LNCAP (cell line): ENCODE data around the gene PCBP4.

ENCODE experiments used
- CTCF ChIP-seq: fragments of 450-650 bp; IDR thresholded peaks from 2 replicates; pipeline ENCODE4 v1.5.1; 2017; ENCODE audit warnings: mild to moderate bottlenecking

PCBP4 gene

GRCh38 chr3:51966486-51966885 lies 768 bp downstream of the PCBP4 start:
- TF ChIP-seq CTCF, result no peak

DNA sequence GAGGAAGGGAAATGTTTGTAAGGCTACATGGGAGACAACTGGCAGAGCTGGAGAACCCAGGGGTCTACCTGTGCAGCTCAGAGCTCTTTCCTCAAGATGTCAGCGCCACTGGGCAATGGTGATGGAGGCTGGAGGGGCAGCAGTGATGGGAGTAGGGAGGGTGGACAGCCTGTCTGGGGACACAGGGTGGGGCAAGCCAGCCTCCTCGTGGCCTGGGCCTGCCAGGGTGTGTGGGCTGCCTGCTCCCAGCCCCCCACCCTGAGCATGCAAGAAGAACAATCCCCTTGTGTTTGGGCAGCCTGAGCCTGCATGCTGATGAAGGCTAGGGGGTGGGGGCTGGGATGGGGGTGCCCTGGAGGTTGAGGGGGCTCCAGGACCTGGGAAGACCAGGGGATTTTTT lies 1.2 kb downstream of the PCBP4 start:
- TF ChIP-seq CTCF, result no peak

GRCh38 chr3:51964521-51964920 lies 2.7 kb downstream of the PCBP4 start:
- TF ChIP-seq CTCF, result no peak

DNA sequence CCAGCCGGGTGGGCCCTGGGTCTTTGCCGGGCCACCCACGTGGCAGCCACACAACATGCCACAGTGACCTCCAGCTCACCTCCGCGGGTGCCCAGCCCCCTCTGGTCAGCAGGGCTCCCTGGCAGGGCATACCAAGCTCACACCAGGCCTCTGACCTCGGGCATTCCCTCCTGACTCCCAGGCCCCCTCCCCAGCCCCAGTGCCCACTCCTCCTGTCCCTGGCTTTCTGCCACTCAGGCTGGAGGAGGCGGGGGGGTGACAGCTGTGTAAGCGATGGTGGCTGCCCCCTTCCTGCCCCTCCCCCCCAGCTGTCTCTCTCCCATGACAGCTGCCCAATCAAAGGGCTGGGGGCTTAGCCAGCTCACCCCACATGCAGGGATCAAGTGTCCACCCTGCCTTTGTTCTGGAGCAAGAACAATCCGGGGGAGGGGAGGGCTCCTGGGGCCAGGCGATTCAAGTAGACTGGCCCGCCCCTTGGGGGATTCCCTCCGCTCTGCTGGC lies 3.3 kb downstream of the PCBP4 start:
- no peak for TF ChIP-seq CTCF

DNA sequence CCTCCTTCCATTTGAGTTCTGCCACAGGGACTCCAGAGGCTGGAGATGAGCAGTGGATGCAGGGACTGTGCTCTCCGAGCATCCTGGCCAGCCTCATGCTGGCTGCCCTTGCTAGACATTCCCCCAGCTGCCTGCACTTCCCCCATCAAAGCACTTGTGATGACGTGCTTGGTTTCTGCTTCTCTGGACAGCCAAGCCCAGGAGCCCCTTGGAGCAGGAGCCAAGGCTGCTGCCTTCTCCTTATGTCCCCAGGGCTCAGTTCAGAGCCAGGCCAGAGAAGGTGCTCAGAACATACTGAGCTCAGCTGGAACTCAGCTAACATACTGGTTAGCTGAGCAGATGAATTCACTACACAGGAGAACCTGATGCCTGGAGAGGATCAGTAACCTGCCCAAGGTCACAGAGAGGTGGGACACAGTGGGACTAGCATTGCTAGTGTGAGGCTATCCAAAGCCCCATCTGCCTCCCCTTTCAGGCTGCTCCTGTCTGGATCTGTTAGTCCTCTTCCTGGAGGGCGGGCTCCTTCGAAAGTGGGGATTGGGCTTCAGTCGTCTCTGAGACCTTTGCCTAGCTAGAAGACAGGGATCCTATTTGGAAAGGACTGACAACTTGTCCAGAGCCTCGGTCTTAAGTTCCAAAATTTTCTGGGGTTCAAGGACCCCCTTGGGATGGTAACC lies 4.3 kb downstream of the PCBP4 start:
- no peak for TF ChIP-seq CTCF

DNA sequence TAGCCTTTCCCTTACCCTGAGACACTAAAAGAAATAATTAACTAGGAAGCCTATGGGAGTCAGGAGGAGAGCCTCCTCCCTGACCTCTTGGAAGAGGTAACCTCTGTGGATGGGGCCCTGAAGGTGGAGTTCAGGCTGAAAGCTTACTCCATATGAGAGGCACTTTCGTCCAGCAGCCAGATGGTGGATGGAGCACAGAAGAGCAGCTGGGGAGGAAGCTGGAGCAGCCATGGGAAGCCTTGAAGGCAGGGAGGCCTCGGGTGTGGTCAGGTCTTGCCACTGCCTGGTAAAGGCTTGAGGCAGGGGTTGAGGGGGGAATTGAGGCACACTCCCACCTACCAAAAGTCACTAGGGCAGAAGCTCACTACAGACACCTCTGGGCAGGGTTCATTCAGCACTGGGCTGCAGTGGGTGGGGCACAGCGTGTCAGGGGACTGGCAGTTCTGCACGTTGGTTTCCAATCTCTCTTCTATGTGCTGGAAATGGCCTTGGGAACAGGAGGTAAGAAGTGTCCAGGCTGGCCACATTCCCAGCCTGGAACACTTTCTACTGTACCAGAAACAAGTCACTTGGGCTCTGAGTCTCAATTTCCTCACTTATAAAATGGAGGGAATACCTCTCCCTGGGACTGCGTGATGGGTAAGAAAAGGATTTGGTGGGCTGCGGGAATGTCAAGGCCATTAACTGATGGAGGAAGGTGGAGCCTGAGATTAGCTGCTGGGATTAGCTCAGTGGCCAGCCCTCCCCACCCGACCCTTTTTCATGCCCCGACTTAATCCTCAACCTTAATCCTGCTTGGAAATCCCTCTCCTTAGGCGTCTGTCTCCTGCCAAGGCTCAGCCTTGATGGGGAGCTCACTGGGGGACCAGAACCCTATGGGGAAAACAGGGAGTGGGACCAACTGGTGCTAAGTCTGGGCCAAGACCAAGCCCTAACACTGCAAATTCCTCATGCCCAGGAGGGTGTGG lies 5.4 kb downstream of the PCBP4 start:
- TF ChIP-seq CTCF, result no peak

- TF ChIP-seq CTCF, result no peak
These were observed 6.2 kb downstream of the PCBP4 start for GRCh38 chr3:51961011-51961410.
